ENCODE data around the gene GZF1.

Gene GZF1

DNA sequence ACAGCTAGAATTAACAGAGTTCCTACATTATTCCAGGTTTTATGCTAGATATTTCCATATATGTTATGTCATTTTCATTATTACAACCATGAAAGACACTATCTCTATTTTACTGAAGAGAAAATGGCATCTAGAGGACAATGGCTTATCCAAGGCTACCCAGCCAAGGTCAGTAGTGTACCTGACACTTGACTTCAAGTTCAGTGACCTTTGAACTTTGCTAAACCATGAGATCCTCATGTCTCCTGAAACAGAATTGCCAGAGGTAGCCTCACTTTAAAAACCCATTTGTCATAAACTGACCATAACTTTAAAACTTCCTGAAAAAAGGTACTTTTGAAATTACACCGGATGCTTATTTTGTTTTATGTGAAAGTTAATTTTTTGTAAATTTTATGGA, 44.9 kb downstream of the GZF1 start:
- TF ChIP-seq, protein P1, sequence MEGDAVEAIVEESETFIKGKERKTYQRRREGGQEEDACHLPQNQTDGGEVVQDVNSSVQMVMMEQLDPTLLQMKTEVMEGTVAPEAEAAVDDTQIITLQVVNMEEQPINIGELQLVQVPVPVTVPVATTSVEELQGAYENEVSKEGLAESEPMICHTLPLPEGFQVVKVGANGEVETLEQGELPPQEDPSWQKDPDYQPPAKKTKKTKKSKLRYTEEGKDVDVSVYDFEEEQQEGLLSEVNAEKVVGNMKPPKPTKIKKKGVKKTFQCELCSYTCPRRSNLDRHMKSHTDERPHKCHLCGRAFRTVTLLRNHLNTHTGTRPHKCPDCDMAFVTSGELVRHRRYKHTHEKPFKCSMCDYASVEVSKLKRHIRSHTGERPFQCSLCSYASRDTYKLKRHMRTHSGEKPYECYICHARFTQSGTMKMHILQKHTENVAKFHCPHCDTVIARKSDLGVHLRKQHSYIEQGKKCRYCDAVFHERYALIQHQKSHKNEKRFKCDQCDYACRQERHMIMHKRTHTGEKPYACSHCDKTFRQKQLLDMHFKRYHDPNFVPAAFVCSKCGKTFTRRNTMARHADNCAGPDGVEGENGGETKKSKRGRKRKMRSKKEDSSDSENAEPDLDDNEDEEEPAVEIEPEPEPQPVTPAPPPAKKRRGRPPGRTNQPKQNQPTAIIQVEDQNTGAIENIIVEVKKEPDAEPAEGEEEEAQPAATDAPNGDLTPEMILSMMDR (IDR thresholded peaks at IDR 0.05; ENCODE audit: control extremely low read depth, extremely low read depth, low read depth, missing control alignments) = no peak
- POLR2A ChIA-PET = no interaction called here
- no peak for DNase-seq (ENCODE audit: extremely low spot score)
- CTCF ChIA-PET = interaction anchor here (1.1 to 8.1 kb wide), 3 partner anchors 12 to 57 kb away, joined by 4 to 73 read pairs (median 6); partner anchors contain the start of genes NAPB and NXT1

DNA sequence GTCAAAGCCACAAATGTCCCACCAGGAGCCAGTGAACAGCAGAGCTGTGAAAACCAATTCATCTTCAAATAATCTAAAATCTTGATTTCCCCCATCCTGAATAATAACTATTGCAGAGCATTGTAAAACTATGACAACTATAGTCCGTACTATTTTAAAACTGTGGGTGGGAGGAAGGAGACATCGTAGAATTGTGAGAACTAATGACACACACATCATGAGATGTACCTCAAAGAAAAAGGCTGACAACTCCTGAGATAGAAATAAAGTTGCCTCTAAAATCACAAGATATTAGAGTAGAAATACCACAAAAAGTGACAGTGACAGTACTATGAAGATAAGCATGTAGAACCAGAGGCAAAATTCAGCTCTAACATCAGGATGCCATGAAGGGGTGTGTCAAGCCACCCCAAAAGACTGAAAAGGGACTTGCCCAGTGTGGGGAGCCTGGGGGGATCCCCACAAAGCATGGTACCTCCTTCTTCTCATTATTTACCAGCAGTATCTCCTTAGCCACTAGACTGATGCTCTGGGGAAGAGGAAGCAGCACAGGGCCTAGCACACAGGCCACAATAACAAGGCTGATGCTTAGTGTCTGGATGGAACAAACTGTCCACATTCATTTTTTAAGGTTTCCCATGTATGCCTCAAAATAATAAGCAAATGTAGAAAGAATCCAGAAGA, 45.9 kb downstream of the GZF1 start:
- DNase-seq (ENCODE audit: extremely low spot score) = peak; percentile 49
- CTCF ChIA-PET = interaction anchor here (1.7 to 8.1 kb wide), 2 partner anchors 10 to 58 kb away, joined by 6 to 73 read pairs; partner anchors contain the start of genes NAPB and NXT1
- POLR2A ChIA-PET = interaction anchor here (0.7 kb wide), 1 partner anchor 10 kb away, joined by 4 read pairs; no protein-coding TSS in a partner anchor
- TF ChIP-seq, protein P1 (IDR thresholded peaks at IDR 0.05; ENCODE audit: control extremely low read depth, extremely low read depth, low read depth, missing control alignments) = no peak

- POLR2A ChIA-PET = no interaction called here
- no peak for DNase-seq (ENCODE audit: extremely low spot score)
- TF ChIP-seq, protein P1 (IDR thresholded peaks at IDR 0.05; ENCODE audit: control extremely low read depth, extremely low read depth, low read depth, missing control alignments) = no peak
- CTCF ChIA-PET = interaction anchor here (0.8 to 1.3 kb wide), 5 partner anchors 9 to 68 kb away, joined by 3 to 9 read pairs (median 3); no protein-coding TSS in a partner anchor
Measured at GRCh38 chr20:23408957-23409356, 47.0 kb downstream of the GZF1 start.

- ChIA-PET CTCF (interaction anchor here (1.2 to 1.3 kb wide), 3 partner anchors 9 to 69 kb away, joined by 3 to 9 read pairs (median 3); no protein-coding TSS in a partner anchor), POLR2A (no interaction called here)
- DNase-seq (ENCODE audit: extremely low spot score) = no peak
- TF ChIP-seq, protein P1 (IDR thresholded peaks at IDR 0.05; ENCODE audit: control extremely low read depth, extremely low read depth, low read depth, missing control alignments) = no peak
Measured at GRCh38 chr20:23409800-23410199, 47.8 kb downstream of the GZF1 start.

DNA sequence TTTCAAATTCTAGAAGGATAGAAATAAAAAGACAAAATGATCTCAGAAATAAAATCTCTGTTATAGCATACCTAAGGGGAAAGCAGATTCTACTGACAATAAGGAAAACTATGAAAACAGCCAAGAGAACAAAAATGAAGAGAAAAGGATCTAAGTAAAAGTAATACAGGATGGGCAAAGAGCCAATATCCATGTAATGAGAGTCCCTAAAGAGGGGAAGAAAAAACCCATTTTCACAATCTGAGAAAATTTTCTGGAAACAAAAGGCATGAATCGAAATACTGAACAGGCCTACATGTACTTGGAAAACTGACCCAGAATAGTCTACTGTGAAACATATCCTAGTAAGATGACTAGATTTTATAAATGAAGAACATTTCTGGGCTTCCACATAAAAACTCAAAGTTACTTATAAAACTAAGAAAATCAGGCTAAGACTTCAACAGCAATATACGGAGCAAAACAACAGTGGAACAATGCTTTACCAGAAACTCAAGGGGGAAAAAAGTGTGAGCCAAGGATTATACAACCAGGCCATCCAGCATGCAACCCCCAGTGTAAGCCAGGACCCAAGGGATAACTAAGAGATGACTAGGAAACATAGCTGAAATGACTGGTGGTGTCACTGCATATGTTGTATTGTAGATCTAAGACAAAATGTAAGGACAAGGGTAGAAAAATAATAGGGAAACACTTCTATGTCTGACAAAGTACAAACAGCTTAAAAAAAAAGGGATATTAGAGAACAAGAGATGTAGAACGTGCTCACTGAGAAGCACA, 49.1 kb downstream of the GZF1 start:
- ChIA-PET POLR2A (no interaction called here), CTCF (interaction anchor here (1.0 to 1.2 kb wide), 2 partner anchors 11 to 19 kb away, joined by 3 to 4 read pairs; partner anchors contain the start of gene NAPB)
- DNase-seq (ENCODE audit: extremely low spot score) = no peak
- TF ChIP-seq, protein P1 (IDR thresholded peaks at IDR 0.05; ENCODE audit: control extremely low read depth, extremely low read depth, low read depth, missing control alignments) = no peak

- no peak for DNase-seq (ENCODE audit: extremely low spot score)
- ChIA-PET POLR2A (no interaction called here), CTCF (interaction anchor here (1.0 to 1.2 kb wide), 2 partner anchors 10 to 20 kb away, joined by 3 to 4 read pairs; partner anchors contain the start of gene NAPB)
- TF ChIP-seq, protein P1 (IDR thresholded peaks at IDR 0.05; ENCODE audit: control extremely low read depth, extremely low read depth, low read depth, missing control alignments) = no peak
Measured at GRCh38 chr20:23412026-23412425, 50.0 kb downstream of the GZF1 start.

Measured in GM10248 (cell line).